Subcutaneous abdominal adipose tissue (tissue), 5 donors: ENCODE data around the gene PNPLA3.
"Not testable (repeated sequence)": the region's sequence is repeated elsewhere in the genome, so short reads cannot be mapped to it uniquely, and the experiment has no call there.

Experiments
- H3K27ac ChIP-seq: one replicate; pipeline ENCODE4 v1.7.0; 2013; ENCODE audit warnings: low read depth, mild to moderate bottlenecking, inconsistent platforms, low read length, moderate library complexity
- H3K27me3 ChIP-seq, 5 donors: one replicate each; pipeline ENCODE4 v1.7.0; 2013; ENCODE audit warnings: low read length in 5 of 5, inconsistent platforms in 1 of 5; ENCODE audit not compliant: control insufficient read depth in 5 of 5, insufficient read depth in 4 of 5
- H3K36me3 ChIP-seq, 5 donors: one replicate each; pipeline ENCODE4 v1.7.0; 2013; ENCODE audit warnings: low read length in 5 of 5; ENCODE audit not compliant: control insufficient read depth in 5 of 5, insufficient read depth in 5 of 5
- H3K4me1 ChIP-seq, 5 donors: one replicate each; pipeline ENCODE4 v1.7.0; 2013; ENCODE audit warnings: low read length in 5 of 5, mild to moderate bottlenecking in 3 of 5, moderate library complexity in 1 of 5; ENCODE audit not compliant: control insufficient read depth in 5 of 5, insufficient read depth in 5 of 5
- H3K4me3 ChIP-seq, 5 donors: one replicate each; pipeline ENCODE4 v1.7.0; 2013; ENCODE audit warnings: low read length in 5 of 5, low read depth in 1 of 5
- H3K9ac ChIP-seq, 5 donors: one replicate each; pipeline ENCODE4 v1.7.0; 2013; ENCODE audit warnings: low read length in 5 of 5, mild to moderate bottlenecking in 4 of 5, moderate library complexity in 3 of 5
- H3K9me3 ChIP-seq, 5 donors: one replicate each; pipeline ENCODE4 v1.7.0; 2013; ENCODE audit warnings: low read length in 5 of 5; ENCODE audit not compliant: control insufficient read depth in 5 of 5
- donor health status: healthy.
- donor health status: healthy.
- donor health status: healthy.
- donor health status: healthy.
- donor health status: healthy.

The PNPLA3 gene

GRCh38 chr22:43900206-43900605, 23.4 kb upstream of the PNPLA3 start:
- H3K27me3 ChIP-seq, result peaks cover 0 to 17% (median 2%) of the 10 kb centered on the region in 5 donors
- no peak overlapping the region for H3K27ac ChIP-seq
- no peak overlapping the region for H3K9ac ChIP-seq
- H3K9me3 ChIP-seq, result no peaks in the 10 kb centered on the region
- H3K36me3 ChIP-seq, result no peaks in the 10 kb centered on the region
- peaks cover 0 to 14% (median 2%) of the 10 kb centered on the region in 5 donors for H3K4me1 ChIP-seq
- H3K4me3 ChIP-seq, result no peak overlapping the region

DNA sequence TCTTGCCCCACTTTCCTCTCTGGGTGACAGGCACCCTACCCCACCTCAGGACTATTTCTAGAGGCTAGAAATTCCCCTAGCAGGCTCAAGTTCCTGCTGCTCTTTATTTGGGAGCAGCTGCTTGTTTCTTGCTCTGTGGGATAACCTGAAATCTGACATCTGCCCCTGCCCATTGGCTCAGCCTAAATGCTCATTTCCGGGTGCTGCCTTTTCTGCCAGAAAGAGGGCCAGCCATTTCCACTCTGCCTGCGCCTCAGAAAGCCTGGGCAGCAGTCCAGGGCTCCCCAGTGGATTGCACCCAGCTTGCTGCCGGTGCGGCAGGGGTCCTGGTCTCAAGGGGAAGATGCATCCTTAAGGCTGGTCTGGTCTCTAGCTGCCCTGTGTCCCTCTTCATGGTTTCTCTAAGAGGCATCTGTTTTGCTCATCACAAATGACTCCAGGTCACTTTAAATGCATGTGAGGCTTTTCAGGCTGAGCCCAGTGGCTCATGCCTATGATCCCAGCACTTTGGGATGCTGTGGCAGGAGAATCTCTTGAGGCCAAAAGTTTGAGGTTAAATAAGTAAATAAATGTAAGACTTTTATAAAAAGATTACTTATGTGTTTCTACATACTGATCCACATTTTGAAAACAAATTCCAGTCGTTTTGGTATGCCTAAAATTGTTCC, 21.5 kb upstream of the PNPLA3 start:
- Histone ChIP-seq H3K9me3 (no peaks in the 10 kb centered on the region), H3K36me3 (no peaks in the 10 kb centered on the region), H3K4me3 (no peak overlapping the region), H3K9ac (no peak overlapping the region), H3K4me1 (peaks cover 0 to 14% (median 2%) of the 10 kb centered on the region in 5 donors), H3K27me3 (peaks cover 0 to 18% (median 3%) of the 10 kb centered on the region in 5 donors), H3K27ac (no peak overlapping the region)

GRCh38 chr22:43903033-43903432, 20.6 kb upstream of the PNPLA3 start:
- H3K4me1 ChIP-seq, H3K36me3 ChIP-seq, H3K4me3 ChIP-seq, H3K27ac ChIP-seq, H3K9ac ChIP-seq, H3K9me3 ChIP-seq: not testable (repeated sequence)
- H3K27me3 ChIP-seq, result peaks cover 0 to 18% (median 5%) of the 10 kb centered on the region in 5 donors

GRCh38 chr22:43904412-43904811, 19.2 kb upstream of the PNPLA3 start:
- not testable (repeated sequence) for H3K4me3 ChIP-seq, H3K36me3 ChIP-seq, H3K4me1 ChIP-seq, H3K9me3 ChIP-seq, H3K9ac ChIP-seq, H3K27ac ChIP-seq
- H3K27me3 ChIP-seq, result peaks cover 0 to 18% (median 5%) of the 10 kb centered on the region in 5 donors

DNA sequence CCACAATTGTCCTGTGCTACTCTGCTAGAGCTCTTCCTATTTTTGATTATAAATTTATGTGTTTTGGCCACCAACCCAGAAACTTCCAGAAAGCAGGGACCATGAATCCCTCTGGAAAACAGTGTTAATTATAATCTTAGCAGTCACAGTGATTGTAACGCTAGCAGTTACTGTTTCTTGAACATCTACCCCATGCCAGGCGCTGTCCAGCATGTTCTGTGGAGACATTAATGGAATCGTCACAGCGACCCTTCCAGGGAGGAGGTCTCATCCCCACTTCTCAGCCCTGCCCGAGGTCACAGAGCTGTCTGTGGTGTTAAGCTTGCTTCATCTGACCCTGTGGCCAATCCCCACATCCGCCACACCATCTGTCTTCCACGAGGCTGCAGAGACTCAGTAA, 17.9 kb upstream of the PNPLA3 start:
- H3K27ac ChIP-seq, result no peak overlapping the region
- H3K4me3 ChIP-seq, result no peak overlapping the region
- no peaks in the 10 kb centered on the region for H3K9me3 ChIP-seq
- no peak overlapping the region for H3K9ac ChIP-seq
- no peaks in the 10 kb centered on the region for H3K4me1 ChIP-seq
- peaks cover 0 to 13% (median 10%) of the 10 kb centered on the region in 5 donors for H3K27me3 ChIP-seq
- no peaks in the 10 kb centered on the region for H3K36me3 ChIP-seq

DNA sequence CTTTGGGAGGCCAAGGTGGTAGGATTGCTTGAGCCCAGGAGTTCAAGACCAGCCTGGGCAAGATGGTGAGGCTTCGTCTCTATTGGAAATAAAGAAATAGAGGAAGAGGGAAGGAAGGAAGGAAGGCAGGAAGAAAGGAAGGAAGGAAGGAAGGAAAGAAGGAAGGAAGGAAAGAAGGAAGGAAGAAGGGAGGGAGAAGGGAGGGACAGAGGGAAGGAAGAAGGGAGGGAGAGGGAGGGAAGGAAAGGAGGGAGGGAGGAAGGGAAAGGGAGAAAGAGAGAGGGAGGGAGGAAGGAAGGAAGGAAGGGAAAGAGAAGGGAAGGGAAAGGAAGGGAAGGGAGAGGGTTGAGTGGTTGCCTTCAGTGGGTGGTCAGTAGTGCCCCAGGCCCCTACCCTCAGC, 13.9 kb upstream of the PNPLA3 start:
- Histone ChIP-seq H3K4me1 (no peaks in the 10 kb centered on the region), H3K9ac (no peak overlapping the region), H3K9me3 (no peaks in the 10 kb centered on the region), H3K27ac (no peak overlapping the region), H3K27me3 (peaks cover 2 to 10% (median 7%) of the 10 kb centered on the region in 5 donors), H3K4me3 (no peak overlapping the region), H3K36me3 (no peaks in the 10 kb centered on the region)

DNA sequence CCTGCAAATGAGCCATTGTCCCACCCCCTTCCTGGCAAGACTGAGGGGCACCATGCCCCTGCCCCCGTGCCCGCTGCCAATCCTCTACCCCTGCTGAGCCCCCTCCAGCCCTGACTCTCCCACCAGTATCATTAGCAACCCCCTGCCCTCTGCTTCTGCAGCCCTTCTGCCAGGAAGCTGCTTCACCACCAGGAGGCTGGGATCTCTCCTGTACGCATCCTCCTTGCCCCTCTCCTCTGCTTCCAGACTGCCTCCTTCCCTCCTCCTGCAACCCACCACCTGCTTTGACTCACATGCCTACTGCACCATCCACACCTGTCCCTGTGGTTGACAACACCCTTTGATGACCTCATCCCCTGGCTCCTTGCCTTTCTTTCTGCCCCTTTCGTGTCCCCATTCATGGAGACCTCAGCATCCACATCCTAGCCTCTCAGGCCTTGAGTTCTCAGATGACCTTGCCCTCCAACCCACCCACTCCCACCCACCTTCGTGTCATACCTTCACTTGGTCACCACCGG, 13.4 kb upstream of the PNPLA3 start:
- Histone ChIP-seq H3K9me3 (no peaks in the 10 kb centered on the region), H3K4me3 (no peak overlapping the region), H3K9ac (no peak overlapping the region), H3K27ac (no peak overlapping the region), H3K27me3 (peaks cover 2 to 7% (median 4%) of the 10 kb centered on the region in 5 donors), H3K36me3 (no peaks in the 10 kb centered on the region), H3K4me1 (no peaks in the 10 kb centered on the region)

- Histone ChIP-seq H3K36me3 (no peaks in the 10 kb centered on the region), H3K4me3 (no peak overlapping the region), H3K27ac (no peak overlapping the region), H3K9ac (no peak overlapping the region), H3K27me3 (peaks cover 0 to 7% (median 2%) of the 10 kb centered on the region in 5 donors), H3K9me3 (no peaks in the 10 kb centered on the region), H3K4me1 (no peaks in the 10 kb centered on the region)
Measured at GRCh38 chr22:43911351-43911750, 12.3 kb upstream of the PNPLA3 start.

- H3K4me1 ChIP-seq, result peaks cover 0 to 28% (median 2%) of the 10 kb centered on the region in 5 donors
Measured at GRCh38 chr22:43917521-43917920, 6.1 kb upstream of the PNPLA3 start.

GRCh38 chr22:43919106-43919973, 4.3 kb upstream of the PNPLA3 start:
- Histone ChIP-seq H3K9ac (no peak overlapping the region), H3K27me3 (peaks cover 0 to 3% (median 0%) of the 10 kb centered on the region in 5 donors), H3K4me1 (peaks cover 0 to 40% (median 13%) of the 10 kb centered on the region in 5 donors), H3K9me3 (peaks cover 0 to 2% (median 0%) of the 10 kb centered on the region in 5 donors), H3K27ac (no peak overlapping the region), H3K36me3 (no peaks in the 10 kb centered on the region), H3K4me3 (no peak overlapping the region)

More at GRCh38 chr22:43917521-43917920, 6.1 kb upstream of the PNPLA3 start:
- Histone ChIP-seq H3K27me3 (peaks cover 0 to 3% (median 0%) of the 10 kb centered on the region in 5 donors), H3K4me3 (no peak overlapping the region), H3K9ac (no peak overlapping the region), H3K36me3 (no peaks in the 10 kb centered on the region), H3K9me3 (no peaks in the 10 kb centered on the region), H3K27ac (no peak overlapping the region)
